Progenitor cell of endocrine pancreas (in vitro differentiated cells): ENCODE data around the gene DRC1. TPM values are rescaled to one million over a fixed set of nuclear protein-coding genes. Genes with fewer than 3 reads are reported as not detected.
A peak's percentile ranks its signal among the peaks of the same experiment; 100 is the strongest.

Source experiments
- DNase-seq: peaks from one replicate; pipeline ENCODE4 v3.0.0; 2021; ENCODE audit warnings: low spot score; ENCODE audit not compliant: unreplicated experiment
- H3K27ac Mint-ChIP-seq: 2 replicates; pipeline ENCODE4 v1.8.0; 2021; ENCODE audit warnings: mild to moderate bottlenecking, moderate library complexity, mixed read lengths
- H3K27me3 Mint-ChIP-seq: 2 replicates; pipeline ENCODE4 v1.8.0; 2021; ENCODE audit warnings: mixed read lengths
- H3K36me3 Mint-ChIP-seq: 2 replicates; pipeline ENCODE4 v1.8.0; 2022; ENCODE audit warnings: mixed read lengths; ENCODE audit not compliant: insufficient read depth
- H3K4me1 Mint-ChIP-seq: 2 replicates; pipeline ENCODE4 v1.8.0; 2021; ENCODE audit warnings: low read depth, mixed read lengths
- H3K4me3 Mint-ChIP-seq: 2 replicates; pipeline ENCODE4 v1.8.0; 2021; ENCODE audit warnings: low read depth, mild to moderate bottlenecking, moderate library complexity, mixed read lengths
- H3K9me3 Mint-ChIP-seq: 2 replicates; pipeline ENCODE4 v1.8.0; 2021; ENCODE audit warnings: low read depth, mixed read lengths
- CTCF ChIP-seq: fragments of 200-600 bp; sonication (generic); IDR thresholded peaks from one replicate; pipeline ENCODE4 v1.5.0; 2021; ENCODE audit warnings: antibody characterized with exemption, mild to moderate bottlenecking; ENCODE audit not compliant: unreplicated experiment
- total RNA-seq: library from RNA; stranded (reverse); gene quantifications from 2 replicates; pipeline ENCODE4 v1.2.1, GENCODE V29; 2021

The DRC1 gene
- total RNA-seq, 1 donor from 2014 or later = 0.57 TPM

DNA sequence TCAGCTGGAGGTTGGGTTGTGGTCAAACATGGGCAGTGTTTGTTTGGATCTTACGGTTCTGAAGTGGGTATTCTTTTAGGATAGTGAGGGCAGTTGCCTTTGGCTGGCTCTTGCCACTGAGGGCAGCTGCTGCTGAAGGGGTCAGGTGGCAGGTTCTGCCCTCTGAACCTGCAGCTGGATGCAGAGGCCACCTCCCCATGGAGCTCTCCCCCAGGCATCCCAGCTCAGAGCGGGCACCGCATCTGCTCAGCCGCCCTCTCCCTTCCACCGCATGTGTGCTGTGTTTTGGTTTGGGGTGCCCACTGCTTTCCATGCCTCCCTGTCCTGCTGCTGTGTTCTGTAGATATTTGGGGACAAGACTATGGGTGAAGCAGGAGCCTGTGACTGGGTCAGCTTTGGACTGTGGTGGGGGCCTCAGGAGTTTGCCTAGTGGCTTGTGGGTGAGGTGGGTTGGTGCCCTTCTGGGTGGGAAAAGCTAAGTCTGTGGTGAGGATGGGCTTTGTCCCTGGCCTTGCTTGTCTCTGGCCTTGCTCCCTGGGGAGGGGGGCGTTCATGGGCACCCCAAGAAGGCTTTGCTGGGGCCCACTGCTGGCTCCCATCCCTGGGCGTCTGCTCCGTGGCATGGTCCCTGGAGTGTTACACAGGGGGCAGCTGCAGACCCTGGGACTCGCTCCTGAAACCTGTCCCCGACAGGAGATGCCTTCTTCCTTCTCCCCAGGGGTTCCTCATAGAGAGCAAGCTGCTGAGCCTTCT is 47.7 kb downstream of the DRC1 start:
- Mint-ChIP-seq H3K4me1 (no peaks in the 10 kb centered on the region), H3K9me3 (peaks cover 4% of the 10 kb centered on the region), H3K27ac (no peak overlapping the region), H3K4me3 (no peak overlapping the region), H3K27me3 (peaks cover 27% of the 10 kb centered on the region), H3K36me3 (no peaks in the 10 kb centered on the region)
- TF ChIP-seq CTCF = no peak
- no peak for DNase-seq

- Mint-ChIP-seq H3K36me3 (no peaks in the 10 kb centered on the region), H3K9me3 (peaks cover 4% of the 10 kb centered on the region), H3K27ac (no peak overlapping the region), H3K4me3 (no peak overlapping the region), H3K4me1 (no peaks in the 10 kb centered on the region), H3K27me3 (peaks cover 22% of the 10 kb centered on the region)
- DNase-seq = no peak
- no peak for TF ChIP-seq CTCF
Observed at GRCh38 chr2:26450031-26450635, 48.4 kb downstream of the DRC1 start.

DNA sequence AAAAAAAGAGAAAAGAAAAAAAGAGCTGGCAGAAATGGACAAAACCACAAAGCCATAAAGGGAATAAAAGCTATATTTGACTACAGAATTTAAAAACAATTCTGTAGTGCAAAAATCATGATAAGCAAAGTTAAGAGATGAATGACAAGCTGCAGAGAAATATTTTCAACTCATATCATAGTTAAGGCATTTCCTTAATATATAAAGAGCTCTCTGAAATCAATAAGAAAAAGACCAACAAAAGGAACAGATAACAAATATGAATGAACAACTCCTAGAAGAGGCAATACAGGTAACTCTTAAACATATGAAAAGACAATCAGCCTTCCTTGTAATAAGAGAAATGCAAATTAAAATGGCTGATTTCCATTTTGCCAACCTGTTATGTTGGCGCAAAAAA is 50.0 kb downstream of the DRC1 start:
- Mint-ChIP-seq H3K4me1 (peaks cover 7% of the 10 kb centered on the region), H3K27me3 (peaks cover 20% of the 10 kb centered on the region), H3K27ac (no peak overlapping the region), H3K9me3 (peaks cover 4% of the 10 kb centered on the region), H3K4me3 (no peak overlapping the region), H3K36me3 (no peaks in the 10 kb centered on the region)
- no peak for DNase-seq
- TF ChIP-seq CTCF = no peak

GRCh38 chr2:26453421-26454329 is 52.0 kb downstream of the DRC1 start:
- Mint-ChIP-seq H3K9me3 (peaks cover 4% of the 10 kb centered on the region), H3K4me3 (no peak overlapping the region), H3K27ac (no peak overlapping the region), H3K4me1 (peaks cover 12% of the 10 kb centered on the region), H3K36me3 (no peaks in the 10 kb centered on the region), H3K27me3 (peaks cover 15% of the 10 kb centered on the region)
- DNase-seq = no peak
- no peak for TF ChIP-seq CTCF

DNA sequence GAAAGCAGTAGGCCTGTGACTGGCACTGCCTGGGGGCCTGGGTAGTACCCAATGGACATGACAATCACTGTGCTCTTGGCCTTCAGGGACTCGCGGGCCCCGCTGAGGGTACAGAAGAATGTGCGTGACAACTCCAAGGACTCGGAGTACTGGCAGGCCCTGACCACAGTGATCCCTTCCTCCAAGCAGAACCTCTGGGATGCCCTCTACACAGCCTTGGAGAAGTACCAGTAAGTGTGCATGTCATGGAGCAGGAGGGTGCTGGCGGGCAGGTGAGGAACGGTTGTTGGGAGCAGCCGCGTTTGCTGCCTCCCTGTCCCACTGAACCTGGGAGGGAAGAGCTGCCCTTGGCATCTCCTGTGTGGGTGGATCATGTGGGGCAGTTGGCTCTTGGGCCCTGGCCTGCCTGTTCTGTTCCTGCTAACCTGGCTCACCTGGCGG is 52.9 kb downstream of the DRC1 start:
- no peak for TF ChIP-seq CTCF
- peak overlapping the region; percentile 23 for H3K27ac Mint-ChIP-seq
- no peak overlapping the region for H3K4me3 Mint-ChIP-seq
- H3K9me3 Mint-ChIP-seq = peaks cover 4% of the 10 kb centered on the region
- peaks cover 12% of the 10 kb centered on the region for H3K27me3 Mint-ChIP-seq
- peaks cover 12% of the 10 kb centered on the region for H3K4me1 Mint-ChIP-seq
- H3K36me3 Mint-ChIP-seq = no peaks in the 10 kb centered on the region
- DNase-seq = no peak
